GM18858 (cell line): ENCODE measurements around the gene DYTN.
"Not testable (repeated sequence)": the region's sequence is repeated elsewhere in the genome, so short reads cannot be mapped to it uniquely, and the experiment has no call there.

Source experiments
- ATAC-seq: cut with Tn5 transposase; IDR thresholded peaks from one replicate; pipeline ENCODE4 v1.9.1; 2021; ENCODE audit not compliant: unreplicated experiment

Gene DYTN

GRCh38 chr2:206718296-206718695, at the start of gene DYTN:
TSS of gene DYTN (minus strand) at chr2:206718396. CDS start at chr2:206718279, 117 bp downstream.
- no peak for ATAC-seq

DNA sequence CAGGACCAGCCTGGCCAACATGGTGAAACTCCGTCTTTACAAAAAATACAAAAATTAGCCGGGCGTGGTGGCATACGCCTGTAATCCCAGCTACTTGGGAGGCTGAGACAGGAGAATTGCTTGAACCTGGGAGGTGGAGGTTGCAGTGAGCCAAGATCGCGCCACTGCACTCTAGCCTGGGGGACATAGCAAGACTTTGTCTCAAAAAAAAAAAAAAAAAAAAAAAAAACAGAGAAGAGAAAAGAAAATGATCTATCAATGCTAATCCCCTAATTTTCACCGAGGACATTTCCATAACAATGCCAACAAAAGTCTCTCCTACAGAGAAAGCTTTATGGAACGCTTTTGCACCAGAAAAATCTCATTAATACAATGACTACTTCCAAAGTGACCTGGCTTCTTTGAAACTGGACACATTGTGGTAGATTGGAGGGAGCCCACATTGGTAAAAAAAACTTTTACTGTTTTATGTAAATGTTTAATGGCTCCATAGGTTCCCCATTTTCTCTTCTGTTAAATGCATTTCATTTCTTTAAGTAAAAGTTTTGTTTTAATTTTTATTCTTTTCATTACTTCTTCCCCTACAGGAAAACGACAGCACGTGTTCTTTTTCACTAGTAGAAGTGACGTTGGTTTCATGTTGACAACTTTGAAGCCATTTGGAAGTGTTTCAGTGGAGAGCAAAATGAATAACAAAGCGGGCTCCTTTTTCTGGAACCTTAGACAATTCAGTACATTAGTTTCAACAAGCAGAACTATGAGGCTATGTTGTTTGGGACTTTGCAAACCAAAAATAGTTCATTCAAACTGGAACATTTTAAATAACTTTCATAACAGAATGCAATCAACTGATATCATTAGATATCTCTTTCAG, 48.1 kb upstream of the DYTN start:
- ATAC-seq: no peak

GRCh38 chr2:206765242-206766056, 47.3 kb upstream of the DYTN start, which contains the start of the genes FASTKD2 and MDH1B:
TSS of gene FASTKD2 (plus strand) at chr2:206765606. CDS start at chr2:206766694, 1,088 bp downstream.
TSS of gene MDH1B (minus strand) at chr2:206765328. CDS start at chr2:206765271, 57 bp downstream.
- ATAC-seq: peak; percentile 91

DNA sequence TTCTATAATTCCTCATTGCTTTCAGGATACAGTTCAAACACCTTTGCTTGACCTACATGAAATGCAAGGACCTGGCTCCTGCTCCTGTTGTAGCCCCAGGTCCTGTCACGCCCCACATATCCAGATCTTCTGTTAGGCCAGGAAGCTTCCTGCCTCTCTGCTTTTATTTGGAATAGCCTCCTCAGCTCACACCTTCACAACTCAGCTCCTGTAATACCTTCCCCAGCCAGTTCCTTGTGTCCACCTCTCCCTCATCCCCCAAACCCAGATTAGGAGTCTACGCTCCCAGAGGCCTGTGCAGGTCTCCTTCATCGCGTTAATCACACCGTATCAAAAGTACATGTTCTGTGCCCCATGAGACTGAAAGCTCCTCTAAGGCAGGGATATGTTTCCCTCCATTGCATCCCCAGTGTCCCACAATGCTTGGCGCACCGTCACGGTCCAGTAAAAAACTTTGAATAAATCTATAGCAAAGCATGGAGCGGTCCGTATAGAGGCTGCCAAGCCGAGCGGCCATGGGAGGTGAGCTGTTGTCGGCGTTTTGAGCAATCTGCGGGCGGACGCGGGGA, 46.6 kb upstream of the DYTN start:
- ATAC-seq: no peak

- no peak for ATAC-seq
These were observed 38.6 kb upstream of the DYTN start for GRCh38 chr2:206756816-206757215.

DNA sequence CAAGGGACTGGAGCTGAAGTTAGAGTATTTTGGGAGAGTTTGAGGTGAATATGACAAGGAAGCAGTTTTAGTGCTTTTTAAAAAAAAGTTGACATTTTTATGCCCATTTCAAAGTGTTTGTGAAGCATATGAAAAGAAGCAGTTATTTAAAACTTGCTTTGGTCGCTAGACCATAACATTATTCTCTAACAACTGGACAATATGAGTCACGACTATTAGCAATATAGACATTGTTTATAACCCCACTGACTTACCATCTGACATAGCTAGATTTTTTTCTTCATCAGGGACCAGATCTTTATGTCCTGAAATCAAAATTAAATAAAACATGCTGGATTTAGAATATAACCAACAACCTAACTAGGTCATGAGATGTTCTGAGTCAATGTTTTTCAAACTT, 22.6 kb upstream of the DYTN start:
- ATAC-seq: no peak

GRCh38 chr2:206739271-206739670, 21.1 kb upstream of the DYTN start:
- no peak for ATAC-seq

GRCh38 chr2:206736935-206737334, 18.7 kb upstream of the DYTN start:
- ATAC-seq: no peak

- no peak for ATAC-seq
These were observed 15.1 kb upstream of the DYTN start for GRCh38 chr2:206733341-206733740.

GRCh38 chr2:206728277-206729199, 10.3 kb upstream of the DYTN start:
- no peak for ATAC-seq

- no peak for ATAC-seq
These were observed 9.1 kb upstream of the DYTN start for GRCh38 chr2:206727287-206727686.

DNA sequence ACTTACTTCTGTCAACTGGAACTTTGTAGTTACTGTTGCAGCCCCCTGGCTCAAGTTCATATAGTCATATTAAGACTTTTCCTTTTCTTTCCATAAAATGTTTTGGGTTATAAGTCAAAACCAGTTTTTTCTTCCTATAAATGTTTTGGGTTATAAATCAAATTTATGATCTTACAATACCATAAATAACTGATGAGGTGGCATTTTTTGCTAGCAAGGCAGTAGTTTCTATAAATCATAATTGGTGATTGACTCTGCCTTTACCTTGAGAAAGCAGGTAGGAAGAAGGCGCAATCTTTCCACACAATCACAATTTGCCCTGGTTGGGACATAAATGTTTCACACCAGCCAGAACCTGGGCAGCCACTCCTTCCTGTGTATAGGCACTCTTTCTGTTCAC, 5.1 kb upstream of the DYTN start:
- no peak for ATAC-seq

- peak; percentile 85 for ATAC-seq
These were observed 3.2 kb upstream of the DYTN start for GRCh38 chr2:206721256-206721920.

- ATAC-seq: no peak
These were observed 1.6 kb downstream of the DYTN start for GRCh38 chr2:206716623-206717022.

- ATAC-seq: not testable (repeated sequence)
These were observed 3.0 kb downstream of the DYTN start for GRCh38 chr2:206715183-206715582.

GRCh38 chr2:206713746-206714145, 4.5 kb downstream of the DYTN start:
- ATAC-seq: peak; percentile 45

- ATAC-seq: no peak
These were observed 9.9 kb downstream of the DYTN start for GRCh38 chr2:206708286-206708685.

DNA sequence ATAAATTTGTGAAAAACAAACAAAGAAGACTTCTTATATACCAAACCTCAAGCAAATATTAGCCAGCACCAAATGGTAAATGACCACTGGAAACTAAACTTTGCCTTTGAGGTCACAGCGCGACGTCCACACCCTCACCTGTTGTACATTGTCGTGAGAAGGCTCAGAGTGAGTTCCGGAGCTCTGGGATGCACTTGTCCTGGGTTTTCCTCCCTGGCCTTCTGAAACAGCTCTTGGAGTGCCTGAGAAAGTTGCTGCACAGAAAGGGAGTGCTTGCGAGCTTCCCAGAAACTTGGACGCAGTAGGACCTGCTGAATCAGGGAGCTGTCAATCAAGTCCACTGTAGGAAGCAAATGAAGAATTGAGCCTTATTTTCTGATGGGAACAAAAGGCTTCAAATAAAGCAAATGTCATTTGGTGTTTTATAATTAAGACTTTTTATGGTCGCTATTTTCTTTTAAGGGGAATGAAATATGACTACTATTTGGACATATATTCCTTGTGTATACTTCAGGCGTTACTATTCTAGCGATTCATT, 11.0 kb downstream of the DYTN start:
- ATAC-seq: no peak

GRCh38 chr2:206701952-206702605, 16.1 kb downstream of the DYTN start:
- no peak for ATAC-seq
